Calu3 (cell line): ENCODE measurements around the gene NEK7. TPM values are rescaled to one million over a fixed set of nuclear protein-coding genes. Genes with fewer than 3 reads are reported as not detected.
A peak's percentile ranks its signal among the peaks of the same experiment; 100 is the strongest.
"Not testable (repeated sequence)": the region's sequence is repeated elsewhere in the genome, so short reads cannot be mapped to it uniquely, and the experiment has no call there.

Experiments
- BruUV-seq: library from RNA; stranded (reverse); fragments of 400-500 nt; replicated peaks from 2 replicates; lab custom pipeline; 2021; lab: Mats Ljungman, UMichigan
- CTCF ChIA-PET: fragments of 300-600 bp; sonication (Branson Sonifier 250); formaldehyde crosslinking; loops from one replicate; lab custom pipeline; 2022; ENCODE audit warnings: antibody characterized with exemption; lab: Charles Lee
- DNase-seq: peaks from one replicate; pipeline ENCODE4 v3.0.0; 2022
- H3K27ac Mint-ChIP-seq: one replicate; pipeline ENCODE4 v1.8.0; 2022; ENCODE audit warnings: mixed read lengths; ENCODE audit not compliant: unreplicated experiment
- H3K27me3 Mint-ChIP-seq: one replicate; pipeline ENCODE4 v1.8.0; 2022; ENCODE audit warnings: mixed read lengths; ENCODE audit not compliant: unreplicated experiment
- H3K36me3 Mint-ChIP-seq: one replicate; pipeline ENCODE4 v1.8.0; 2022; ENCODE audit warnings: mild to moderate bottlenecking, moderate library complexity, mixed read lengths; ENCODE audit not compliant: insufficient read depth, unreplicated experiment
- H3K4me1 Mint-ChIP-seq: one replicate; pipeline ENCODE4 v1.8.0; 2022; ENCODE audit warnings: mild to moderate bottlenecking, low read depth, mixed read lengths; ENCODE audit not compliant: unreplicated experiment
- H3K4me3 Mint-ChIP-seq: one replicate; pipeline ENCODE4 v1.8.0; 2022; ENCODE audit warnings: mild to moderate bottlenecking, low read depth, moderate library complexity, mixed read lengths; ENCODE audit not compliant: unreplicated experiment
- H3K9me3 Mint-ChIP-seq: one replicate; pipeline ENCODE4 v1.8.0; 2022; ENCODE audit warnings: low read depth, mixed read lengths; ENCODE audit not compliant: unreplicated experiment
- intact Hi-C: fragments of 100-400 bp; cut with micrococcal nuclease; formaldehyde crosslinking; loops from one replicate; pipeline ENCODE4 v1.10.0; 2022; ENCODE audit not compliant: unreplicated experiment
- total RNA-seq: library from RNA; stranded (reverse); gene quantifications from 2 replicates; pipeline ENCODE4 v1.2.3, GENCODE V29; 2022
- TF ChIP-seq, protein P1 (sequence below): fragments of 200-600 bp; IDR thresholded peaks from one replicate; pipeline ENCODE4 v1.8.0; 2022; ENCODE audit warnings: antibody characterized with exemption; ENCODE audit not compliant: unreplicated experiment

The NEK7 gene
- total RNA-seq, 1 experiment from 2014 or later: 145 TPM

GRCh38 chr1:198123133-198123532 lies 33.7 kb upstream of the NEK7 start:
- no peaks in the 10 kb centered on the region for H3K9me3 Mint-ChIP-seq
- H3K4me3 Mint-ChIP-seq: peak overlapping the region; percentile 3
- BruUV-seq: no TSS peak
- intact Hi-C loops: loop anchor here (10.0 kb wide), 1 partner anchor 128 kb away; no protein-coding TSS in a partner anchor
- DNase-seq: no peak
- H3K36me3 Mint-ChIP-seq: peaks cover 14% of the 10 kb centered on the region
- no peaks in the 10 kb centered on the region for H3K27me3 Mint-ChIP-seq
- TF ChIP-seq, protein P1, sequence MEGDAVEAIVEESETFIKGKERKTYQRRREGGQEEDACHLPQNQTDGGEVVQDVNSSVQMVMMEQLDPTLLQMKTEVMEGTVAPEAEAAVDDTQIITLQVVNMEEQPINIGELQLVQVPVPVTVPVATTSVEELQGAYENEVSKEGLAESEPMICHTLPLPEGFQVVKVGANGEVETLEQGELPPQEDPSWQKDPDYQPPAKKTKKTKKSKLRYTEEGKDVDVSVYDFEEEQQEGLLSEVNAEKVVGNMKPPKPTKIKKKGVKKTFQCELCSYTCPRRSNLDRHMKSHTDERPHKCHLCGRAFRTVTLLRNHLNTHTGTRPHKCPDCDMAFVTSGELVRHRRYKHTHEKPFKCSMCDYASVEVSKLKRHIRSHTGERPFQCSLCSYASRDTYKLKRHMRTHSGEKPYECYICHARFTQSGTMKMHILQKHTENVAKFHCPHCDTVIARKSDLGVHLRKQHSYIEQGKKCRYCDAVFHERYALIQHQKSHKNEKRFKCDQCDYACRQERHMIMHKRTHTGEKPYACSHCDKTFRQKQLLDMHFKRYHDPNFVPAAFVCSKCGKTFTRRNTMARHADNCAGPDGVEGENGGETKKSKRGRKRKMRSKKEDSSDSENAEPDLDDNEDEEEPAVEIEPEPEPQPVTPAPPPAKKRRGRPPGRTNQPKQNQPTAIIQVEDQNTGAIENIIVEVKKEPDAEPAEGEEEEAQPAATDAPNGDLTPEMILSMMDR: no peak
- H3K27ac Mint-ChIP-seq: peak overlapping the region; percentile 84
- H3K4me1 Mint-ChIP-seq: peaks cover 42% of the 10 kb centered on the region
- CTCF ChIA-PET: interaction anchor here (0.7 to 1.8 kb wide), 7 partner anchors 12 to 198 kb away, joined by 3 to 8 read pairs (median 3); partner anchors contain the start of gene NEK7

- TF ChIP-seq, protein P1: no peak
- intact Hi-C loops: loop anchor here (10.0 kb wide), 1 partner anchor 130 kb away; no protein-coding TSS in a partner anchor
- CTCF ChIA-PET: no interaction called here
- H3K4me1 Mint-ChIP-seq: peaks cover 57% of the 10 kb centered on the region
- no peaks in the 10 kb centered on the region for H3K9me3 Mint-ChIP-seq
- H3K36me3 Mint-ChIP-seq: peaks cover 17% of the 10 kb centered on the region
- H3K27me3 Mint-ChIP-seq: no peaks in the 10 kb centered on the region
- no TSS peak for BruUV-seq
- no peak for DNase-seq
- H3K27ac Mint-ChIP-seq: no peak overlapping the region
- no peak overlapping the region for H3K4me3 Mint-ChIP-seq
Measured at GRCh38 chr1:198124673-198125072, 32.1 kb upstream of the NEK7 start.

- CTCF ChIA-PET: interaction anchor here (0.9 to 1.7 kb wide), 3 partner anchors 9 to 30 kb away, joined by 3 to 14 read pairs (median 4); partner anchors contain the start of gene NEK7
- no TSS peak for BruUV-seq
- Mint-ChIP-seq H3K27ac (peak overlapping the region; percentile 55), H3K36me3 (peaks cover 17% of the 10 kb centered on the region), H3K27me3 (no peaks in the 10 kb centered on the region), H3K9me3 (peaks cover 1% of the 10 kb centered on the region), H3K4me3 (no peak overlapping the region), H3K4me1 (peaks cover 72% of the 10 kb centered on the region)
- intact Hi-C loops: loop anchor here (2.0 to 10.0 kb wide), 2 partner anchors 37 to 131 kb away; no protein-coding TSS in a partner anchor
- TF ChIP-seq, protein P1: no peak
- peak; percentile 59 for DNase-seq
Measured at GRCh38 chr1:198125995-198126735, 30.6 kb upstream of the NEK7 start.

DNA sequence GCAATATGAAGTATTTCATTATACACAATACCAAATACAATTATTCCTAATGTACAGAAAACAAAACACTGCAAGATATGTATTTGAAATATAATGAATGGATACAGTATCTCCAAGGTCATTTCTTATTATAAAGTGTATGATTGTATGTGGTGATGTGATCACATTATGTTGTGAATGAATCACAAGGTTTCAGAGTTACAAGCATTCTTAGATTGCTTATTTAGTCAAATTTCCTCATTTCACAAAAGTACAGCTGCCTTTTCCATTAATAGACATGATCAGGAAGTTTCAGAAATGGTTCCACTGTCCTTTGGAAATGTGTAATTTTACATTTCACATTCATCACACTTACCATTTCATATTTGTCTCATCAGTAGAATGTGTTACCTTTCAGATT lies 28.3 kb upstream of the NEK7 start:
- peaks cover 17% of the 10 kb centered on the region for H3K36me3 Mint-ChIP-seq

GRCh38 chr1:198130053-198130452 lies 26.7 kb upstream of the NEK7 start:
- H3K4me1 Mint-ChIP-seq: peaks cover 84% of the 10 kb centered on the region
- CTCF ChIA-PET: not testable (repeated sequence)

More for the DNA sequence above, 28.3 kb upstream of the NEK7 start:
- TF ChIP-seq, protein P1: no peak
- no peak for DNase-seq
- Mint-ChIP-seq H3K9me3 (peaks cover 3% of the 10 kb centered on the region), H3K27me3 (no peaks in the 10 kb centered on the region), H3K4me3 (no peak overlapping the region), H3K4me1 (peaks cover 78% of the 10 kb centered on the region), H3K27ac (peak overlapping the region; percentile 66)
- intact Hi-C loops: loop anchor here (10.0 kb wide), 1 partner anchor 134 kb away; no protein-coding TSS in a partner anchor
- BruUV-seq: no TSS peak
- CTCF ChIA-PET: interaction anchor here (0.8 to 1.1 kb wide), 2 partner anchors 26 to 27 kb away, joined by 3 to 6 read pairs; no protein-coding TSS in a partner anchor

More at GRCh38 chr1:198130053-198130452, 26.7 kb upstream of the NEK7 start:
- BruUV-seq, H3K9me3 Mint-ChIP-seq, H3K4me3 Mint-ChIP-seq, H3K27me3 Mint-ChIP-seq, DNase-seq, intact Hi-C loops: not testable (repeated sequence)
- peak overlapping the region; percentile 73 for H3K27ac Mint-ChIP-seq
- peaks cover 17% of the 10 kb centered on the region for H3K36me3 Mint-ChIP-seq
